SK-N-SH (cell line): ENCODE results near the gene SLC2A13. TPM values are rescaled to one million over a fixed set of nuclear protein-coding genes. Genes with fewer than 3 reads are reported as not detected.

ENCODE experiments used
- CTCF ChIA-PET: fragments of 300-600, 350-600 bp; formaldehyde crosslinking; extraction: SDS; loops from one replicate; lab custom pipeline; 2021; lab: Yijun Ruan, JAX
- POLR2A ChIA-PET: fragments of 350-600 bp; sonication (Branson Sonifier 250); formaldehyde crosslinking; extraction: SDS; loops from one replicate; lab custom pipeline; 2020; ENCODE audit warnings: antibody characterized with exemption, inconsistent platforms; lab: Yijun Ruan, JAX
- DNase-seq: peaks from one replicate; pipeline ENCODE4 v3.0.0; 2012
- H2AFZ ChIP-seq: fragments of 200-600 bp; sonication (generic); 2 replicates; pipeline ENCODE4 v1.8.1; 2016; ENCODE audit warnings: antibody characterized with exemption, mild to moderate bottlenecking, low read depth
- H3F3A ChIP-seq: fragments of 200-600 bp; sonication (generic); replicated peaks from 2 replicates; pipeline ENCODE3; 2016; ENCODE audit warnings: antibody characterized with exemption, mild to moderate bottlenecking; ENCODE audit not compliant: insufficient read depth
- H3K27ac ChIP-seq, 2 experiments: fragments of 200-500 bp in 1 of 2; fragments of 200-600 bp in 1 of 2; sonication (Bioruptor generic) in 1 of 2; sonication (generic), shearing (Covaris generic) in 1 of 2; 2 replicates each; pipeline versions ENCODE4 v1.5.1 to v1.6.1; 2014 to 2016; ENCODE audit warnings: low read depth in 2 of 2, inconsistent platforms in 1 of 2, low read length in 1 of 2, mild to moderate bottlenecking in 1 of 2, mixed read lengths in 1 of 2
- H3K27me3 ChIP-seq: fragments of 200-600 bp; sonication (generic), shearing (Covaris generic); 2 replicates; pipeline ENCODE4 v1.6.1; 2016; ENCODE audit warnings: mixed run types; ENCODE audit not compliant: insufficient read depth
- H3K36me3 ChIP-seq, 2 experiments: fragments of 200-500 bp in 1 of 2; fragments of 200-600 bp in 1 of 2; sonication (Bioruptor generic) in 1 of 2; sonication (generic) in 1 of 2; replicated peaks in 1 of 2; 2 replicates each; pipeline versions ENCODE3 to v1.5.1; 2014 to 2016; ENCODE audit warnings: low read length in 1 of 2, mild to moderate bottlenecking in 1 of 2; ENCODE audit not compliant: insufficient read depth in 2 of 2, control insufficient read depth in 1 of 2
- H3K4me1 ChIP-seq, 2 experiments: fragments of 200-500 bp in 1 of 2; fragments of 200-600 bp in 1 of 2; sonication (Bioruptor generic) in 1 of 2; sonication (generic), shearing (Covaris generic) in 1 of 2; 2 replicates each; pipeline versions ENCODE4 v1.5.1 to v1.6.1; 2014 to 2016; ENCODE audit warnings: low read depth in 1 of 2, low read length in 1 of 2, mixed run types in 1 of 2; ENCODE audit not compliant: insufficient read depth in 2 of 2, control insufficient read depth in 1 of 2
- H3K4me2 ChIP-seq: fragments of 200-600 bp; sonication (generic), shearing (Covaris generic); 2 replicates; pipeline ENCODE4 v1.6.1; 2017; ENCODE audit warnings: mixed run types
- H3K4me3 ChIP-seq, 2 experiments: fragments of 200-500 bp in 1 of 2; fragments of 200-600 bp in 1 of 2; sonication (Bioruptor generic) in 1 of 2; sonication (generic), shearing (Covaris generic) in 1 of 2; 2 replicates each; pipeline versions ENCODE4 v1.5.1 to v1.8.1; 2014 to 2016; ENCODE audit warnings: low read depth in 2 of 2, inconsistent platforms in 1 of 2, low read length in 1 of 2, mild to moderate bottlenecking in 1 of 2, mixed read lengths in 1 of 2, moderate library complexity in 1 of 2
- H3K79me2 ChIP-seq: fragments of 200-600 bp; sonication (generic); 2 replicates; pipeline ENCODE4 v1.8.1; 2017; ENCODE audit warnings: mild to moderate bottlenecking; ENCODE audit not compliant: insufficient read depth
- H3K9ac ChIP-seq: fragments of 200-600 bp; sonication (generic); 2 replicates; pipeline ENCODE4 v1.6.1; 2017; ENCODE audit warnings: mixed run types
- H3K9me2 ChIP-seq: fragments of 200-600 bp; sonication (generic); 2 replicates; pipeline ENCODE4 v1.6.1; 2017; ENCODE audit warnings: mixed run types
- H3K9me3 ChIP-seq: fragments of 200-600 bp; sonication (generic); 2 replicates; pipeline ENCODE4 v1.6.1; 2017; ENCODE audit warnings: mixed run types, mild to moderate bottlenecking, moderate library complexity
- H4K20me1 ChIP-seq: fragments of 200-600 bp; sonication (generic); 2 replicates; pipeline ENCODE4 v1.6.1; 2017; ENCODE audit warnings: mild to moderate bottlenecking, mixed run types; ENCODE audit not compliant: insufficient read depth
- CTCF ChIP-seq: fragments of 200-600 bp; sonication (generic); IDR thresholded peaks from 2 replicates; pipeline ENCODE4 v1.6.1; 2017; ENCODE audit warnings: antibody characterized with exemption, mild to moderate bottlenecking, moderate library complexity
- EZH2phosphoT487 ChIP-seq: fragments of 200-600 bp; sonication (generic); IDR thresholded peaks from 2 replicates; pipeline ENCODE4 v1.6.1; 2017; ENCODE audit warnings: low read depth, mixed run types, mild to moderate bottlenecking, antibody characterized with exemption, moderate library complexity, borderline replicate concordance
- GABPA ChIP-seq: IDR thresholded peaks from 2 replicates; pipeline ENCODE4 v1.4.0; 2012; ENCODE audit warnings: low read depth, mild to moderate bottlenecking
- JUND ChIP-seq: IDR thresholded peaks from 2 replicates; pipeline ENCODE4 v1.4.0; 2012
- MAX ChIP-seq: IDR thresholded peaks from 2 replicates; pipeline ENCODE4 v1.4.0; 2012; ENCODE audit warnings: low read depth
- MXI1 ChIP-seq: IDR thresholded peaks from 2 replicates; pipeline ENCODE4 v1.6.1; 2012; ENCODE audit warnings: mild to moderate bottlenecking, low read depth, low read length, improper control_type of control experiment
- NRF1 ChIP-seq: IDR thresholded peaks from 2 replicates; pipeline ENCODE4 v1.6.1; 2012; ENCODE audit warnings: low read depth, mild to moderate bottlenecking, low read length
- RAD21 ChIP-seq: IDR thresholded peaks from 2 replicates; pipeline ENCODE4 v1.6.1; 2012; ENCODE audit warnings: mild to moderate bottlenecking, low read length
- RFX5 ChIP-seq: IDR thresholded peaks from 2 replicates; pipeline ENCODE4 v1.6.1; 2012; ENCODE audit warnings: mild to moderate bottlenecking, improper control_type of control experiment, low read length
- RXRA ChIP-seq: IDR thresholded peaks from 2 replicates; pipeline ENCODE4 v1.4.0; 2012; ENCODE audit warnings: low read depth, mild to moderate bottlenecking, borderline replicate concordance
- SIN3A ChIP-seq: IDR thresholded peaks from 2 replicates; pipeline ENCODE4 v1.6.1; 2012; ENCODE audit warnings: low read depth, mild to moderate bottlenecking, low read length, moderate library complexity, borderline replicate concordance
- SMC3 ChIP-seq: IDR thresholded peaks from 2 replicates; pipeline ENCODE4 v1.6.1; 2012; ENCODE audit warnings: low read depth, low read length, improper control_type of control experiment
- TAF1 ChIP-seq: IDR thresholded peaks from 2 replicates; pipeline ENCODE4 v1.6.1; 2012; ENCODE audit warnings: low read depth, mild to moderate bottlenecking, low read length, moderate library complexity, borderline replicate concordance
- USF1 ChIP-seq: IDR thresholded peaks from 2 replicates; pipeline ENCODE4 v1.4.0; 2012; ENCODE audit warnings: low read depth, borderline replicate concordance
- USF2 ChIP-seq: fragments of 150-350 bp; IDR thresholded peaks from 2 replicates; pipeline ENCODE4 v1.6.1; 2017; ENCODE audit warnings: antibody characterized with exemption, low read length, low read depth, borderline replicate concordance
- ZBTB33 ChIP-seq: IDR thresholded peaks from 2 replicates; pipeline ENCODE4 v1.4.0; 2012; ENCODE audit warnings: low read depth, borderline replicate concordance
- WGBS: methylation state at CpG from one replicate; pipeline ENCODE4 v1.1.6; 2017; ENCODE audit warnings: low lambda C conversion rate; 5-methylcytosine and 5-hydroxymethylcytosine counted together
- polyA plus RNA-seq, 3 experiments: library from polyadenylated mRNA; depleted of rRNA; stranded (reverse); fragments of >200 nt; gene quantifications; 2 replicates each; pipeline ENCODE4 v1.2.3, GENCODE V29; 2012

Gene SLC2A13
- polyA plus RNA-seq, 1 of the 3 experiments (the other 2 are of a cell fraction): 0.21 TPM

GRCh38 chr12:39993268-39993667 is 112.6 kb downstream of the SLC2A13 start:
- Histone ChIP-seq H3K4me3 (no peak overlapping the region), H3K4me2 (no peak overlapping the region), H3F3A (no peaks in the 10 kb centered on the region), H3K9ac (no peak overlapping the region), H3K9me2 (no peaks in the 10 kb centered on the region), H3K36me3 (no peaks in the 10 kb centered on the region), H4K20me1 (no peaks in the 10 kb centered on the region), H3K9me3 (no peaks in the 10 kb centered on the region), H3K79me2 (no peaks in the 10 kb centered on the region), H2AFZ (no peak overlapping the region), H3K4me1 (no peaks in the 10 kb centered on the region), H3K27ac (no peak overlapping the region), H3K27me3 (no peaks in the 10 kb centered on the region)
- DNase-seq: no peak
- TF ChIP-seq SIN3A: no peak
- no peak for TF ChIP-seq GABPA
- POLR2A ChIA-PET: no interaction called here
- 36% methylated on average over 1 of the region's 1 CpG for WGBS
- CTCF ChIA-PET: interaction anchor here (1.4 to 4.6 kb wide), 3 partner anchors 18 to 229 kb away, joined by 4 to 38 read pairs (median 14); no protein-coding TSS in a partner anchor

GRCh38 chr12:39990122-39991101 is 115.5 kb downstream of the SLC2A13 start:
- no peak for TF ChIP-seq GABPA
- TF ChIP-seq USF1: no peak
- TF ChIP-seq EZH2phosphoT487: no peak
- no peak for TF ChIP-seq JUND
- TF ChIP-seq CTCF: peak; percentile 89
- TF ChIP-seq ZBTB33: no peak
- TF ChIP-seq RAD21: peak; percentile 86
- no peak for TF ChIP-seq USF2
- TF ChIP-seq RXRA: no peak
- TF ChIP-seq TAF1: no peak
- no peak for TF ChIP-seq RFX5
- TF ChIP-seq MAX: no peak
- peak; percentile 79 for TF ChIP-seq SMC3
- no peak for TF ChIP-seq MXI1
- no peak for TF ChIP-seq NRF1
- H3K4me1 ChIP-seq: no peaks in the 10 kb centered on the region
- WGBS: 33% methylated on average over 4 of the region's 4 CpGs
- DNase-seq: peak; percentile 62
- no peak overlapping the region; a peak in 1 of 4 replicates for H3K4me3 ChIP-seq
- no peaks in the 10 kb centered on the region for H3K79me2 ChIP-seq
- H4K20me1 ChIP-seq: no peaks in the 10 kb centered on the region
- POLR2A ChIA-PET: no interaction called here
- H2AFZ ChIP-seq: no peak overlapping the region
- CTCF ChIA-PET: interaction anchor here (0.6 to 4.6 kb wide), 40 partner anchors 13 to 326 kb away, joined by 3 to 38 read pairs (median 4); no protein-coding TSS in a partner anchor
- H3K27me3 ChIP-seq: no peaks in the 10 kb centered on the region
- H3K9me3 ChIP-seq: no peaks in the 10 kb centered on the region
- no peak overlapping the region for H3K9ac ChIP-seq
- no peaks in the 10 kb centered on the region for H3K9me2 ChIP-seq
- no peak overlapping the region for H3K4me2 ChIP-seq
- H3K36me3 ChIP-seq: no peaks in the 10 kb centered on the region
- no peak overlapping the region for H3K27ac ChIP-seq
- no peaks in the 10 kb centered on the region for H3F3A ChIP-seq
